Measurements from ENCODE around the gene VOPP1. TPM values are rescaled to one million over a fixed set of nuclear protein-coding genes. Genes with fewer than 3 reads are reported as not detected.
"Not testable (repeated sequence)": the region's sequence is repeated elsewhere in the genome, so short reads cannot be mapped to it uniquely, and the experiment has no call there.

Gene VOPP1
- total RNA-seq, 1 donor from 2014 or later: 23.7 TPM

DNA sequence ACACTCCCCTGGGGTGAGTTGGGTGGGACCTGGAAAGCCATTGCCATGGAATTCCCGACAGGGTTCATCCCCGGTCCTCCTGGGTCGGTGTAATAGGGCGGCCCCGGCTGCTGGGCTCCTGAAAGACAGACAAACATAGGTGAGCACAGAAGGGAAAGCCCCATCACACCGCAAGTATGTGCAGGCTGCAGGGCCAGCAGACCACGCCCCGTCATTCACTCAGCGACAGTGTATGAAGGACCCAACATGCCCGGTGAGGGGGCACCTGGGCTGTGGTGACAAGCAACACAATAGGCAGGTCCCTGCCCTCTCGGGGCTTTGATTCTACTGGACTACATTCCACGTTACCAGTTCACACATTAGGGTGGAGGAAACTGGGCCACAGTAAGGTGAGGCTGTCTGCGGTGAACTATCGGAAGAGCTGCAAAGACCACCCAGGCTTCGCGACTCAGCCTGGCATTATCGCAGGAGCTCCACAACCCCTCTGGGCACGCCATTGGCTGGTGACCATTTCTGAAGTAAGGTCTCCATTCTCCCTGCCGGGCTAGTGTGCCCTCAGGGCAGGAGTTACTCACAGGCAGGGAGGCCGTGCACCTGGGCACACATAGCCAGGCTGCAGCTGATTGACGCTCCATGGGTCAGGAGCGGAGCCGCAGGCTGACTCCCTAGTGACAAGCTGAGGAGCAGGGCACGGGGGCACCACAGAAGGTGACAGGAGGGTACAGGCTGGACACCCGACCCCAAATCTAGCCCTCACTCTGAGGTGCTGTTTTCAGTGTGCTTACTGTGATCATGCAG is 99.2 kb downstream of the VOPP1 start:
- Histone ChIP-seq H3K36me3 (peaks cover 12% of the 10 kb centered on the region), H3K4me3 (no peak overlapping the region), H3K4me1 (peaks cover 3% of the 10 kb centered on the region), H3K27ac (replicated peaks) (no peak overlapping the region), H3K27me3 (ENCODE audit: low read depth) (no peaks in the 10 kb centered on the region), H3K9me3 (replicated peaks) (no peaks in the 10 kb centered on the region)
- no peak for DNase-seq
- TF ChIP-seq, protein P1, sequence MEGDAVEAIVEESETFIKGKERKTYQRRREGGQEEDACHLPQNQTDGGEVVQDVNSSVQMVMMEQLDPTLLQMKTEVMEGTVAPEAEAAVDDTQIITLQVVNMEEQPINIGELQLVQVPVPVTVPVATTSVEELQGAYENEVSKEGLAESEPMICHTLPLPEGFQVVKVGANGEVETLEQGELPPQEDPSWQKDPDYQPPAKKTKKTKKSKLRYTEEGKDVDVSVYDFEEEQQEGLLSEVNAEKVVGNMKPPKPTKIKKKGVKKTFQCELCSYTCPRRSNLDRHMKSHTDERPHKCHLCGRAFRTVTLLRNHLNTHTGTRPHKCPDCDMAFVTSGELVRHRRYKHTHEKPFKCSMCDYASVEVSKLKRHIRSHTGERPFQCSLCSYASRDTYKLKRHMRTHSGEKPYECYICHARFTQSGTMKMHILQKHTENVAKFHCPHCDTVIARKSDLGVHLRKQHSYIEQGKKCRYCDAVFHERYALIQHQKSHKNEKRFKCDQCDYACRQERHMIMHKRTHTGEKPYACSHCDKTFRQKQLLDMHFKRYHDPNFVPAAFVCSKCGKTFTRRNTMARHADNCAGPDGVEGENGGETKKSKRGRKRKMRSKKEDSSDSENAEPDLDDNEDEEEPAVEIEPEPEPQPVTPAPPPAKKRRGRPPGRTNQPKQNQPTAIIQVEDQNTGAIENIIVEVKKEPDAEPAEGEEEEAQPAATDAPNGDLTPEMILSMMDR (IDR thresholded peaks at IDR 0.05; ENCODE audit: borderline replicate concordance): no peak
- intact Hi-C loops (cut with micrococcal nuclease): no loop called here

DNA sequence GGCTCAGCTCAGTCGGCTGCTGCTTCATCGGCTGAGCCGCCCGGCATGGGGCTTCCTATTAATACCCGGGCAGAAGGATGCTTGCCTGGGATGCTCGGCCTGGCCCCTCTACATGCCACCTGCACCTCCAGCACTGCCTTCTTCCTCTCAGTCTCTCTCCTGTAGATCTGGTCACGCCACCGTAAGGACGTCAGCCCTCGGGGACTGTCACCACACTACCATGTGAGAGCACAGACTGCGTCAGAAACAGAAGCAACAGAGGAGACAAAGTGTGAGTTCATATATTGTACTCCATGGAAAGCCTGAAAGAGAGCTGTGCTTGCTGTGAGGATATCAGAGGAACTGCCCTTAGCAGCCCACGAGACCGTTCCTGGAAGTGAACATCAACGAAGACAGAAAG is 99.9 kb downstream of the VOPP1 start:
- H3K27me3 ChIP-seq (ENCODE audit: low read depth); H3K4me1 ChIP-seq; H3K9me3 ChIP-seq (replicated peaks); intact Hi-C loops (cut with micrococcal nuclease); H3K27ac ChIP-seq (replicated peaks); DNase-seq; H3K4me3 ChIP-seq: not testable (repeated sequence)
- H3K36me3 ChIP-seq: peaks cover 15% of the 10 kb centered on the region

DNA sequence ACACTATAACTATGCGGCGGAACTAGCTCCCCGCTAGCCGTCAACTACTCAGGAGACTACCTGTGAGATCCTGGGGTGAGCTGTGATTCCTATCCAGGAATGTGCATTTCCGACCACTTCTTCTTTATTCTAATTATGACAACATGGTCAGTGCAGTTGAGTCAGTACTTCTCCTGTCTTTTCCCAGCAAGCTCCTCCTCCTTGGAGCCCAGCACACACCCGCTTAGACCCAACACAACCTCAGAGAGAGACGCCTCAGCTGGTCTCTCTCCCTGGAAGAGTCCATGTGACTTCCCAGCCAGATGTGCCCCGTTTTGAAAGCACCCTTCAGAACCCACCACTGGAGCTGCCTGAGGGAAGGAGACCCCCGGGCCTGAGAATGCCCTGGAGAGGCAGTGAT is 100.7 kb downstream of the VOPP1 start:
- H3K27me3 ChIP-seq (ENCODE audit: low read depth); H3K9me3 ChIP-seq (replicated peaks); intact Hi-C loops (cut with micrococcal nuclease); H3K27ac ChIP-seq (replicated peaks); H3K4me1 ChIP-seq; H3K4me3 ChIP-seq; DNase-seq: not testable (repeated sequence)
- H3K36me3 ChIP-seq: peaks cover 21% of the 10 kb centered on the region

DNA sequence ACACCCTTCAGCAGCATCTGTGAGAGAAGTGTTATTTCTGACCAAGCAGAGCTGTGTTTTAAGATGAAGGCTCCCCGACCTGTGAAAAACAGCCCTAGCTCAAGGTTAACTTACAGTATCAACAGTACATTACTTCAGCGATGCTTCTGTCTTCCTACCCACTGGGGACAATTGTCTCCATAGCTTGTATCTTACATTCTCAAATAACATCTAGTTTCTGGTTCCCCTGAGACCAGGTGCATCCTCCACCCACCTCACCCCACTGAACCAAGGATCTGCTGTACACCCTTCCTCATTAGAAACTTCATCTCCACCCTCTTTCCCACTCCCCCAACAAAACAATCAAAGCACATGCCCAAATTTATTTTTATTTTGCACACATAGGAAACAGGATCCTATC is 102.0 kb downstream of the VOPP1 start:
- H3K4me1 ChIP-seq: peaks cover 3% of the 10 kb centered on the region
- H3K9me3 ChIP-seq (replicated peaks): no peaks in the 10 kb centered on the region
- no peaks in the 10 kb centered on the region for H3K27me3 ChIP-seq (ENCODE audit: low read depth)
- no peak overlapping the region for H3K4me3 ChIP-seq
- H3K27ac ChIP-seq (replicated peaks): no peak overlapping the region
- intact Hi-C loops (cut with micrococcal nuclease): no loop called here
- H3K36me3 ChIP-seq: peaks cover 21% of the 10 kb centered on the region
- no peak for DNase-seq
- TF ChIP-seq, protein P1 (IDR thresholded peaks at IDR 0.05; ENCODE audit: borderline replicate concordance): no peak

DNA sequence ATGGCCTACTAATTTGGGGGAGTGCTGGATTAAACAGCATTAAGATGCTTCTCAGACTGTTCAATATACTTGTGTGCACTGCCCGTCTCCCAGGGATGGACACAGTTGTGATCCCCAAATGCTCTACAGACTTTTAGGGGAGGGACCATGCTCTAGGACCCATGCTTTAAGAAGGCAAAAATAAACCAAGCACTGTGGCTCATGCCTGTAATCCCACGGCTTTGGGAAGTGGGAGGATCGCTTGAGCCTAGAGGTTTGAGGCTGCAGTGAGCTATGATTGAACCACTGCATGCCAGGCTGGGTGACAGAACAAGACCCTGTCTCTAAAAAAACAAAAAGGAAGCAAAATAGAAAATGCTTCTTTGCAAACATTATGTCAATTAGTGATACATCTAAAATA is 102.6 kb downstream of the VOPP1 start:
- intact Hi-C loops (cut with micrococcal nuclease): no loop called here
- Histone ChIP-seq H3K4me1 (peaks cover 3% of the 10 kb centered on the region), H3K4me3 (no peak overlapping the region), H3K27me3 (ENCODE audit: low read depth) (no peaks in the 10 kb centered on the region), H3K36me3 (peaks cover 22% of the 10 kb centered on the region), H3K27ac (replicated peaks) (no peak overlapping the region), H3K9me3 (replicated peaks) (no peaks in the 10 kb centered on the region)
- no peak for DNase-seq
- TF ChIP-seq, protein P1 (IDR thresholded peaks at IDR 0.05; ENCODE audit: borderline replicate concordance): no peak

DNA sequence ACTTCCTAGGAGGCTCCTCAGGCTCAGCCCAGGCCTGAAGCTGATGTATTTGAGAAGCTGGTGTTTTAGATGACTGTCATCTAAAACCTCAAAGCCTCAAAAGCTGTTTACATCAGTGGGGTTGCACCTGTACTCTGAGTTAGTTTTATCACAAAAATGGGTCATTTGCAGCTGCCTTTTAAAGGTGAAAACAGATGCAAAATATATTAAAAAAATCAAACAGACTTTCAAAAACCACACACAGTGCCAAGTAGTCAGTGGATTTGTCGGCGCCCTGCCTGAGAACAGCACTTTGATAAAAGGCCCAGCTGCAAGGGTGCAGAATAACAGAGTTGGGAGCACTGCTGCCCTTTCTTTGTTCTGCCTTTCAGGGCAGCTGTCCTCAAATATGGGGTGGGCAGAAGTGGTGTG is 103.0 kb downstream of the VOPP1 start:
- TF ChIP-seq, protein P1 (IDR thresholded peaks at IDR 0.05; ENCODE audit: borderline replicate concordance): no peak
- DNase-seq: no peak
- Histone ChIP-seq H3K4me3 (no peak overlapping the region), H3K36me3 (peaks cover 27% of the 10 kb centered on the region), H3K27ac (replicated peaks) (no peak overlapping the region), H3K9me3 (replicated peaks) (no peaks in the 10 kb centered on the region), H3K27me3 (ENCODE audit: low read depth) (no peaks in the 10 kb centered on the region), H3K4me1 (peaks cover 3% of the 10 kb centered on the region)
- intact Hi-C loops (cut with micrococcal nuclease): no loop called here

Data from left ventricle myocardium inferior (tissue), 1 donor.